ENCODE results near the gene NPHP1.

GRCh38 chr2:110124038-110124825 lies 80.6 kb downstream of the NPHP1 start:
- no peak for TF ChIP-seq CTCF (IDR thresholded peaks at IDR 0.05)
- no peak for TF ChIP-seq POLR2A (IDR thresholded peaks at IDR 0.05)

All from prostate gland (tissue), 2 donors.